SU-DHL-6 (cell line): ENCODE data around the gene APOBEC3G.
"Not testable (repeated sequence)": the region's sequence is repeated elsewhere in the genome, so short reads cannot be mapped to it uniquely, and the experiment has no call there.

ENCODE experiments used
- EZH2phosphoT487 ChIP-seq: fragments of 200-600 bp; sonication (generic), shearing (Covaris generic); conservative IDR thresholded peaks from 2 replicates; pipeline ENCODE4 v1.6.1; 2018; ENCODE audit warnings: mild to moderate bottlenecking, antibody characterized with exemption, low read length, moderate library complexity, mixed read lengths
- TF ChIP-seq, protein P1 (sequence below): fragments of 200-600 bp; sonication (generic); IDR thresholded peaks from one replicate; pipeline ENCODE4 v1.5.1; 2017; ENCODE audit warnings: antibody characterized with exemption, mild to moderate bottlenecking, low read length, moderate library complexity; ENCODE audit not compliant: insufficient read depth, poor library complexity, severe bottlenecking

- TF ChIP-seq, protein P1, sequence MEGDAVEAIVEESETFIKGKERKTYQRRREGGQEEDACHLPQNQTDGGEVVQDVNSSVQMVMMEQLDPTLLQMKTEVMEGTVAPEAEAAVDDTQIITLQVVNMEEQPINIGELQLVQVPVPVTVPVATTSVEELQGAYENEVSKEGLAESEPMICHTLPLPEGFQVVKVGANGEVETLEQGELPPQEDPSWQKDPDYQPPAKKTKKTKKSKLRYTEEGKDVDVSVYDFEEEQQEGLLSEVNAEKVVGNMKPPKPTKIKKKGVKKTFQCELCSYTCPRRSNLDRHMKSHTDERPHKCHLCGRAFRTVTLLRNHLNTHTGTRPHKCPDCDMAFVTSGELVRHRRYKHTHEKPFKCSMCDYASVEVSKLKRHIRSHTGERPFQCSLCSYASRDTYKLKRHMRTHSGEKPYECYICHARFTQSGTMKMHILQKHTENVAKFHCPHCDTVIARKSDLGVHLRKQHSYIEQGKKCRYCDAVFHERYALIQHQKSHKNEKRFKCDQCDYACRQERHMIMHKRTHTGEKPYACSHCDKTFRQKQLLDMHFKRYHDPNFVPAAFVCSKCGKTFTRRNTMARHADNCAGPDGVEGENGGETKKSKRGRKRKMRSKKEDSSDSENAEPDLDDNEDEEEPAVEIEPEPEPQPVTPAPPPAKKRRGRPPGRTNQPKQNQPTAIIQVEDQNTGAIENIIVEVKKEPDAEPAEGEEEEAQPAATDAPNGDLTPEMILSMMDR: not testable (repeated sequence)
- not testable (repeated sequence) for TF ChIP-seq EZH2phosphoT487
Observed at GRCh38 chr22:39037071-39037470, 40.0 kb upstream of the APOBEC3G start.
